Ovary (tissue), 3 donors: ENCODE data around the gene PCBP2.

ENCODE experiments used
- EP300 ChIP-seq: sonication (generic); formaldehyde crosslinking; IDR thresholded peaks from one replicate; pipeline ENCODE4 v1.6.1; 2017; ENCODE audit warnings: antibody characterized with exemption
- POLR2A ChIP-seq: fragments of 450-650 bp; IDR thresholded peaks from one replicate; pipeline ENCODE4 v1.6.1; 2017; ENCODE audit warnings: antibody characterized with exemption, mild to moderate bottlenecking, moderate library complexity
- TF ChIP-seq, protein P1 (sequence below), 3 donors: fragments of 450-650 bp in 2 of 3; fragments of 200-600 bp in 1 of 3; IDR thresholded peaks; one replicate each; pipeline versions ENCODE4 v1.5.1 to v1.8.0; 2016 to 2022; ENCODE audit warnings: antibody characterized with exemption in 3 of 3, mild to moderate bottlenecking in 1 of 3
- donor health status: DM: no; HTN: no; CAD: no.

DNA sequence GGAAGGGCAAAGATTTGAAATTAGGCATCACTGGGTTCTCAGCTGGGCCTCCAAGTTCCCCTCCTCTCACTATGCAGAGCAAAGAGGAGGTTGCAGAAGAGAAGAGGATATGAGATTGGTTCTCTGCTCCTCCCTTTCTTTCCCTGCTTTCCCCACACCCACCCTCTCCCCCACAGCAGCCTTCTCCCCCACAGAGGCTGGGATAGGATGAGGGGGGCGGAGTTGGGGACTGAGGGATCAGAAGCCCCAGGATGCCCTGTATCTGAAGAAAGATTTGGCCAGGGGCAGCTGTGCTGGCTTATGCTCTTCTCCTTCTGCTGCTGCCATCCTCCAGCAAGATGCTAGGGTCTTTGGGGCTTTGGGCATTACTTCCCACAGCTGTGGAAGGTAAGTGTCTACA is 28.3 kb upstream of the PCBP2 start, which contains the start of gene AMHR2:
- no peak for TF ChIP-seq POLR2A
- TF ChIP-seq, protein P1, sequence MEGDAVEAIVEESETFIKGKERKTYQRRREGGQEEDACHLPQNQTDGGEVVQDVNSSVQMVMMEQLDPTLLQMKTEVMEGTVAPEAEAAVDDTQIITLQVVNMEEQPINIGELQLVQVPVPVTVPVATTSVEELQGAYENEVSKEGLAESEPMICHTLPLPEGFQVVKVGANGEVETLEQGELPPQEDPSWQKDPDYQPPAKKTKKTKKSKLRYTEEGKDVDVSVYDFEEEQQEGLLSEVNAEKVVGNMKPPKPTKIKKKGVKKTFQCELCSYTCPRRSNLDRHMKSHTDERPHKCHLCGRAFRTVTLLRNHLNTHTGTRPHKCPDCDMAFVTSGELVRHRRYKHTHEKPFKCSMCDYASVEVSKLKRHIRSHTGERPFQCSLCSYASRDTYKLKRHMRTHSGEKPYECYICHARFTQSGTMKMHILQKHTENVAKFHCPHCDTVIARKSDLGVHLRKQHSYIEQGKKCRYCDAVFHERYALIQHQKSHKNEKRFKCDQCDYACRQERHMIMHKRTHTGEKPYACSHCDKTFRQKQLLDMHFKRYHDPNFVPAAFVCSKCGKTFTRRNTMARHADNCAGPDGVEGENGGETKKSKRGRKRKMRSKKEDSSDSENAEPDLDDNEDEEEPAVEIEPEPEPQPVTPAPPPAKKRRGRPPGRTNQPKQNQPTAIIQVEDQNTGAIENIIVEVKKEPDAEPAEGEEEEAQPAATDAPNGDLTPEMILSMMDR (IDR thresholded peaks at IDR 0.05) = no peak
- no peak for TF ChIP-seq EP300
